ENCODE data around the gene TBC1D14.

DNA sequence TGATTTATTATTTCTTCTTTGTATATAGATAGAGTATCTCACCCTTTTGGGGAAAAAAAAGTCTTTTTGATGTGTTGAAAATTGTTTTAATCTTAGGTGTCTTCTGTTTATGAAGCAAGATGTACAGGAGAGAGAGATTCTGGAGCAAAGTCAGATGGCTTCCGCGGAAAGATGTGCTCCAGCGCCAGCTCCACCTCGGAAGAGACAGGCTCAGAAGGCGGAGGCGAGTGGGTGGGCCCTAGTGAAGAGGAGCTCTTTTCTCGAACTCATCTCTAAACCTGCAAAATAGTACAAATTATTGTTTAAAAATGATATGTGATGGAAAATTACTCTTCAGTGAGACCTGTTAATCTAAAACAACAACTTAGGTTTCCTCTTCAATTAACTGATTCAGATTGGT is 28.9 kb upstream of the TBC1D14 start:
- TF ChIP-seq POLR2A (IDR thresholded peaks at IDR 0.05) (no peak), CTCF (IDR thresholded peaks at IDR 0.05) (no peak)

Measured in testis (tissue), 2 donors.